Heart left ventricle (tissue), 16 donors: ENCODE data around the gene TCERG1. TPM values are rescaled to one million over a fixed set of nuclear protein-coding genes. Genes with fewer than 3 reads are reported as not detected.

ENCODE experiments used
- ATAC-seq, 4 donors: fragments of 200-7000 bp; cut with Tn5 transposase; one replicate each; pipeline ENCODE4 v1.9.1; 2020 to 2022; ENCODE audit warnings: moderate library complexity in 4 of 4, mild to moderate bottlenecking in 3 of 4, moderate number of reproducible peaks in 1 of 4
- DNase-seq, 5 donors: peaks; one replicate each; pipeline ENCODE4 v3.0.0-alpha.2; 2020
- H3K27ac ChIP-seq, 12 donors: fragments of 200-600 bp; sonication (generic) in 4 of 12; one replicate each; pipeline versions ENCODE4 v1.5.0 to v1.8.0; 2016 to 2022; ENCODE audit warnings: mild to moderate bottlenecking in 2 of 12
- H3K27me3 ChIP-seq, 9 donors: fragments of 200-600 bp; sonication (generic) in 2 of 9; one replicate each; pipeline versions ENCODE4 v1.5.1 to v1.8.0; 2016 to 2022; ENCODE audit warnings: mild to moderate bottlenecking in 3 of 9
- H3K36me3 ChIP-seq, 9 donors: fragments of 200-600 bp; sonication (generic) in 2 of 9; one replicate each; pipeline versions ENCODE4 v1.5.0 to v1.8.0; 2018 to 2022; ENCODE audit warnings: mild to moderate bottlenecking in 2 of 9
- H3K4me1 ChIP-seq, 12 donors: fragments of 200-600 bp; sonication (generic) in 4 of 12; one replicate each; pipeline versions ENCODE4 v1.5.0 to v1.8.0; 2016 to 2022; ENCODE audit warnings: mild to moderate bottlenecking in 3 of 12
- H3K4me3 ChIP-seq, 12 donors: fragments of 200-600 bp; sonication (generic) in 4 of 12; one replicate each; pipeline versions ENCODE4 v1.5.0 to v1.8.0; 2017 to 2022; ENCODE audit warnings: mild to moderate bottlenecking in 9 of 12, moderate library complexity in 4 of 12
- H3K9me3 ChIP-seq, 12 donors: fragments of 200-600 bp; sonication (generic) in 4 of 12; one replicate each; pipeline versions ENCODE4 v1.5.0 to v1.8.0; 2016 to 2022; ENCODE audit warnings: mild to moderate bottlenecking in 1 of 12
- POLR2A ChIP-seq, 2 donors: fragments of 450-650 bp; IDR thresholded peaks; one replicate each; pipeline ENCODE4 v1.6.1; 2017; ENCODE audit warnings: antibody characterized with exemption in 2 of 2, mild to moderate bottlenecking in 2 of 2, moderate library complexity in 2 of 2
- WGBS, 4 donors: extraction: QIAGEN DNeasy Blood & Tissue Kit in 2 of 4; methylation state at CpG; one replicate each; pipeline versions ENCODE4 v1.1.5 to v1.1.7; 2013 to 2018; 5-methylcytosine and 5-hydroxymethylcytosine counted together
- intact Hi-C, 10 donors: fragments of 100-400 bp; cut with DNase I; formaldehyde crosslinking; loops; one replicate each; pipeline versions ENCODE4 v1.11.1 to v1.14.2; 2022
- polyA plus RNA-seq, 2 donors: library from polyadenylated mRNA; stranded (reverse); fragments of 200-250 nt; gene quantifications; one replicate each; pipeline ENCODE4 v1.2.3, GENCODE V29; 2013
- total RNA-seq, 9 donors: library from RNA; depleted of rRNA in 2 of 9; stranded (reverse); fragments of >200 nt in 2 of 9; fragmentation: NEBNext Ultra II Directional in 3 of 9; extraction: Animal tissue kit (Norgen Biotek cat#: 25700) in 3 of 9; gene quantifications; one replicate each; pipeline versions ENCODE4 v1.1.0 to v1.2.4, GENCODE V29; 2016 to 2023
- TF ChIP-seq, protein P1 (sequence below), 12 donors: fragments of 200-600 bp; sonication (generic) in 4 of 12; IDR thresholded peaks; one replicate each; pipeline versions ENCODE4 v1.5.0 to v1.8.0; 2018 to 2022; ENCODE audit warnings: antibody characterized with exemption in 12 of 12, mild to moderate bottlenecking in 5 of 12
- donor health status: ischemic (EF 13 %, LVEDD 7.1; RV severe dilation, severe dysfunction).
- donor health status: healthy with polysubstance abuse.
- donor health status: DM: no; HTN: yes; CAD: no.
- donor health status: DM: no; HTN: no; CAD: no.
- donor health status: ischemic (EF 25% LVEDD 6.9; RV normal size, moderate dysfunction).
- donor health status: ischemic (EF 25% LVEDD 5.7; RV mildly dilated, moderate dysfunction).
- donor health status: healthy.
- donor health status: DM: yes; HTN: yes; CAD: no.
- donor health status: ischemic (EF 35%, LVEDD 5.7; RV mildly dilated, moderate dysfunction).
- donor health status: nonischemic (EF 11% LVEDD 7.7; RV severe dilation, severe dysfunction).
- donor health status: DM: yes; HTN: yes; CAD: no.
- donor health status: PGD.
- donor health status: ischemic (EF 29% LVEDD 5.4; RV normal size, mild dysfunction).
- donor health status: nonischemic (EF 23%, LVEDD 6.1; RV moderate dilation, normal function).

Gene TCERG1
- total and polyA plus RNA-seq, 11 donors: 13.8 to 28.7 (median 21.6) TPM

DNA sequence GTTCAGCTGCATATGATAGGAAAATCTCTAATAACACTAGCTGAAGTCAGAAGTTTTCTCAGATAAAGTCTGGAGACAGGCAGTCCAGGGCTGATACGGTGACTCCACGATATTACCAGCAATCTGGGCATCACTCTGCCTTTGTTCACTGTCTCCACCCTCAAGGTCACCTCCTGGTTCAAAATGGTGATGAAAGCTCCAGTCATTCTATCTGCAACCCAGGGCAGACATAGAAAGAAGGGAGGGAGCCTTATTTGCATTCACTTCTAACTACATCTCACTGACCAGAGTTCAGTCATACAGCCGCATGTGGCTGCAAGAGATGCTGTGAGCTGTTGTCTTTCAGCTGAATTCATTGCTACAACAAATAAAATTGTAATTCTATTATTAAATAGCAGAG lies 91.3 kb downstream of the TCERG1 start:
- ATAC-seq (no peak), DNase-seq (no peak)
- no peak overlapping the region for H3K4me3 ChIP-seq
- intact Hi-C loops: no loop called here
- 39 to 75% (median 55%) methylated on average over 3 of the region's 3 CpGs for WGBS, 4 donors
- TF ChIP-seq, protein P1, sequence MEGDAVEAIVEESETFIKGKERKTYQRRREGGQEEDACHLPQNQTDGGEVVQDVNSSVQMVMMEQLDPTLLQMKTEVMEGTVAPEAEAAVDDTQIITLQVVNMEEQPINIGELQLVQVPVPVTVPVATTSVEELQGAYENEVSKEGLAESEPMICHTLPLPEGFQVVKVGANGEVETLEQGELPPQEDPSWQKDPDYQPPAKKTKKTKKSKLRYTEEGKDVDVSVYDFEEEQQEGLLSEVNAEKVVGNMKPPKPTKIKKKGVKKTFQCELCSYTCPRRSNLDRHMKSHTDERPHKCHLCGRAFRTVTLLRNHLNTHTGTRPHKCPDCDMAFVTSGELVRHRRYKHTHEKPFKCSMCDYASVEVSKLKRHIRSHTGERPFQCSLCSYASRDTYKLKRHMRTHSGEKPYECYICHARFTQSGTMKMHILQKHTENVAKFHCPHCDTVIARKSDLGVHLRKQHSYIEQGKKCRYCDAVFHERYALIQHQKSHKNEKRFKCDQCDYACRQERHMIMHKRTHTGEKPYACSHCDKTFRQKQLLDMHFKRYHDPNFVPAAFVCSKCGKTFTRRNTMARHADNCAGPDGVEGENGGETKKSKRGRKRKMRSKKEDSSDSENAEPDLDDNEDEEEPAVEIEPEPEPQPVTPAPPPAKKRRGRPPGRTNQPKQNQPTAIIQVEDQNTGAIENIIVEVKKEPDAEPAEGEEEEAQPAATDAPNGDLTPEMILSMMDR (IDR thresholded peaks at IDR 0.05): no peak
- no peak for TF ChIP-seq POLR2A (IDR thresholded peaks at IDR 0.05)
- no peak overlapping the region for H3K27ac ChIP-seq
- no peaks in the 10 kb centered on the region for H3K9me3 ChIP-seq
- no peaks in the 10 kb centered on the region for H3K27me3 ChIP-seq
- H3K4me1 ChIP-seq: peaks cover 0 to 8% (median 0%) of the 10 kb centered on the region in 12 donors
- no peaks in the 10 kb centered on the region for H3K36me3 ChIP-seq

DNA sequence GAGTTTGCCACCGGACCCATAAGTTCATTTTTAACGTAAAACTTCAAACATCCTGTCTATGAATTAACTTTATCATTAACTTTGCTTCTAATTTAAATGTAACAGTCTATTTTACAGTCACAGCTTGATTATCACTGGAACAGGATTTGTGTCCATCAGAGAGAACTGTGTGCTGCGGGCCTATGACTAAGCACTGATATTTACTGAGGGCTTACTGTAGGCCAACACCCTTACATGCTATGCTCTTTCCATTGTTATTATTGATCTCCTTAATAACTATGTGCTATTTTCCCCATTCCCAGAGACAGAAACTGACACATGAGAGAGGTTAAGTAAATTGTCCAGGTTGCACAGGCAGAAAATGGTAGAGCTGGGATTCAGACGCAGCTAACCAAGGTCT lies 92.8 kb downstream of the TCERG1 start:
- WGBS, 4 donors: 90 to 96% (median 94%) methylated on average over 4 of the region's 4 CpGs
- intact Hi-C loops: loop anchor here in 7 of 10 donors (2.0 to 5.0 kb wide), 3 partner anchors 427 to 647 kb away; no protein-coding TSS in a partner anchor
- no peak for TF ChIP-seq POLR2A (IDR thresholded peaks at IDR 0.05)
- TF ChIP-seq, protein P1 (IDR thresholded peaks at IDR 0.05): no peak

DNA sequence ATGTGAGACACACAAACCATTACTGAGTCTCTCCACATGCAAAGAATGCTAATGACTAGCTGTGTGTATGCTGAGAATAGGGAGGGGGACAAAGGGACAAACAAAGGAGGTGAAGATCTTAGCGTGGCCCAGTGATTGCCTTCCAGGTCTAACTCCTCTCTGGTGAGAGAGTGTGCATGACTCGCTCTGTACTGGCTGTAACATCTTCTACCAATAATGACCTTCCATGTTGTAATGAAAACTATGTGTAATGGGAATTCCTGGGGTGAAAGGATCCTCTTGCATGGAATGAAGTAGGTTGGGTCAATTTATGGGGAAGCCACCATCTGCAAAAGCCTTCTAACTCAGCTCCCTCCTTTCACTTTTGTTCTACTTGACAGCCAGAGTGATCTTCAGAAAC lies 93.3 kb downstream of the TCERG1 start:
- 73 to 95% (median 78%) methylated on average over 2 of the region's 2 CpGs for WGBS, 4 donors
- intact Hi-C loops: loop anchor here in 7 of 10 donors (2.0 to 5.0 kb wide), 3 partner anchors 426 to 647 kb away; no protein-coding TSS in a partner anchor

More for the DNA sequence above, 92.8 kb downstream of the TCERG1 start:
- Histone ChIP-seq H3K9me3 (no peaks in the 10 kb centered on the region), H3K27ac (no peak overlapping the region), H3K4me1 (peaks cover 0 to 8% (median 0%) of the 10 kb centered on the region in 12 donors), H3K36me3 (no peaks in the 10 kb centered on the region), H3K4me3 (no peak overlapping the region), H3K27me3 (no peaks in the 10 kb centered on the region)
- ATAC-seq (no peak), DNase-seq (no peak)

More for the DNA sequence above, 93.3 kb downstream of the TCERG1 start:
- no peak overlapping the region for H3K27ac ChIP-seq
- no peak for TF ChIP-seq POLR2A (IDR thresholded peaks at IDR 0.05)
- TF ChIP-seq, protein P1 (IDR thresholded peaks at IDR 0.05): no peak
- H3K4me3 ChIP-seq: no peak overlapping the region
- H3K36me3 ChIP-seq: no peaks in the 10 kb centered on the region
- DNase-seq (no peak), ATAC-seq (no peak)
- peaks cover 0 to 8% (median 0%) of the 10 kb centered on the region in 12 donors for H3K4me1 ChIP-seq
- H3K27me3 ChIP-seq: no peaks in the 10 kb centered on the region
- H3K9me3 ChIP-seq: no peaks in the 10 kb centered on the region
